ENCODE results near the gene IPP. TPM values are rescaled to one million over a fixed set of nuclear protein-coding genes. Genes with fewer than 3 reads are reported as not detected.
"Not testable (repeated sequence)": the region's sequence is repeated elsewhere in the genome, so short reads cannot be mapped to it uniquely, and the experiment has no call there.

Gene IPP
- total RNA-seq, 4 donors from 2014 or later: 12.8 to 36.4 (median 15.8) TPM

DNA sequence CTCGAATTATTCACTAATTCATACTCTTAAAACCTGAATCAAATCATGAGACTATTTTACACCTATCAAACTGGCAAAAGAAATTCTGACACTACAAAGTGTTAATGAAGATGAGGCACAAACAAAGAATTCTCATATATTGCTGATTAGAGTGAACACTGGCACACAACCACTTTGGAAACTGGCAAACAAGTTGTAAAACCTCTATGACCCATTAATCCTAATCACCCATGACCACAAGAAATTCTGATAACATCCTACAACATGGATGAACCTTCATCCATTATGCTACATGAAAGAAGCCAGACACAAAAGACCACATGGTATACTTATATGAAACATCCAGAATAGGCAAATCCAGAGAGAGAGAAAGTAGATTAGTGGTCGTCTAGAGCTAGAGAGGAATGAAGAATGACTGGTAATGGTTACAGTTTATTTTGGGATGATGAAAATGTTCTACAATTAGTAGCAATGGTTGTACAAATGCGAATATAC, 72.7 kb downstream of the IPP start:
- H3K27me3 ChIP-seq: no peaks in the 10 kb centered on the region
- WGBS, 2 donors (ENCODE audit: low coverage in 1 of 2): 61 to 65% methylated on average over 3 of the region's 3 CpGs
- TF ChIP-seq POLR2AphosphoS5 (IDR thresholded peaks at IDR 0.05): no peak
- TF ChIP-seq POLR2A (IDR thresholded peaks at IDR 0.05): no peak
- no peak for TF ChIP-seq EP300 (IDR thresholded peaks at IDR 0.05; ENCODE audit: low read depth)
- TF ChIP-seq, protein P1, sequence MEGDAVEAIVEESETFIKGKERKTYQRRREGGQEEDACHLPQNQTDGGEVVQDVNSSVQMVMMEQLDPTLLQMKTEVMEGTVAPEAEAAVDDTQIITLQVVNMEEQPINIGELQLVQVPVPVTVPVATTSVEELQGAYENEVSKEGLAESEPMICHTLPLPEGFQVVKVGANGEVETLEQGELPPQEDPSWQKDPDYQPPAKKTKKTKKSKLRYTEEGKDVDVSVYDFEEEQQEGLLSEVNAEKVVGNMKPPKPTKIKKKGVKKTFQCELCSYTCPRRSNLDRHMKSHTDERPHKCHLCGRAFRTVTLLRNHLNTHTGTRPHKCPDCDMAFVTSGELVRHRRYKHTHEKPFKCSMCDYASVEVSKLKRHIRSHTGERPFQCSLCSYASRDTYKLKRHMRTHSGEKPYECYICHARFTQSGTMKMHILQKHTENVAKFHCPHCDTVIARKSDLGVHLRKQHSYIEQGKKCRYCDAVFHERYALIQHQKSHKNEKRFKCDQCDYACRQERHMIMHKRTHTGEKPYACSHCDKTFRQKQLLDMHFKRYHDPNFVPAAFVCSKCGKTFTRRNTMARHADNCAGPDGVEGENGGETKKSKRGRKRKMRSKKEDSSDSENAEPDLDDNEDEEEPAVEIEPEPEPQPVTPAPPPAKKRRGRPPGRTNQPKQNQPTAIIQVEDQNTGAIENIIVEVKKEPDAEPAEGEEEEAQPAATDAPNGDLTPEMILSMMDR (IDR thresholded peaks at IDR 0.05): no peak
- DNase-seq: no peak
- no peaks in the 10 kb centered on the region for H3K9me3 ChIP-seq
- no peak overlapping the region for H3K27ac ChIP-seq
- H3K4me3 ChIP-seq: no peak overlapping the region
- in situ Hi-C loops (cut with MboI; ENCODE audit: low pct_ligation_motif_present in 1 of 4, low pct_unique_long_range_greater_than_20kb in 1 of 4, low sequenced_read_pairs in 3 of 4) (no loop called here), intact Hi-C loops (cut with DNase I; ENCODE audit: low total_unique reads) (no loop called here)
- H3K4me1 ChIP-seq: peaks cover 34 to 97% (median 77%) of the 10 kb centered on the region in 4 donors
- H3K36me3 ChIP-seq: no peaks in the 10 kb centered on the region

DNA sequence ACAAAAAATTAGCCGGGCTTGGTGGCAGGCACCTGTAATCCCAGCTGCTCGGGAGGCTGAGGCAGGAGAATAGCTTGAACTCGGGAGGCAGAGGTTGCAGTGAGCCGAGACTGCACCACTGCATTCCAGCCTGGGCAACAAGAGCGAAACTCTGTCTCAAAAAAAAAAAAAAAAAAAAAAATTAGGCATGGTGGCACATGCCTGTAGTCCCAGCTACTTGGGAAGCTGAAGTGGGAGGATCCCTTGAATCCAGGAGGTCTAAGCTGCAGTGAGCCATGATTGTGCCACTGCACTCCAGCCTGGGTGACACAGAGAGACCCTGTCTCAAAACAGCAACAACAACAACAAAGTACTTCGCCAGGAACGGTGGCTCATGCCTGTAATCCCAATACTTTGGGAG, 73.9 kb downstream of the IPP start:
- DNase-seq; H3K36me3 ChIP-seq; H3K27ac ChIP-seq; H3K27me3 ChIP-seq; H3K9me3 ChIP-seq; intact Hi-C loops (cut with DNase I; ENCODE audit: low total_unique reads); H3K4me3 ChIP-seq; in situ Hi-C loops (cut with MboI; ENCODE audit: low pct_ligation_motif_present in 1 of 4, low pct_unique_long_range_greater_than_20kb in 1 of 4, low sequenced_read_pairs in 3 of 4): not testable (repeated sequence)
- peaks cover 26 to 97% (median 67%) of the 10 kb centered on the region in 4 donors for H3K4me1 ChIP-seq
- 87 to 92% methylated on average over 2 to 7 of the region's 7 CpGs for WGBS, 2 donors (ENCODE audit: low coverage in 1 of 2)

DNA sequence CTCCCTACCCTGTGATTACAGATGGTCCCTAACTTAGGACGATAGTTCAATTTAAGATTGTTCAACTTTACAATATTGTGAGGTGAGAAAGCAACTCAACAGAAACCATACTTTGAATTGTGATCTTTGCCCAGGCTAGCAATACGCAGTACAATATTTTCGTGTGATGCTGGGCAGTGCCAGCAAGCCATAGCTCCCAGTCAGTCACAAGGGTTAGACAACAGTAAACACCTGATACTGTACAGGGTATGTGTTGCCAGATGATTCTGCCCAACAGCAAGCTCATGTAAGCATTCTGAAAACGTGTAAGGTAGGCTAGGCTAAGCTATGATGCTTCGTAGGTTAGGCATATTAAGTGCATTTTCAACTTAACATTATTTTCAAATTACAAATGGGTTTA, 76.0 kb downstream of the IPP start:
- Histone ChIP-seq H3K4me1 (peaks cover 32 to 97% (median 55%) of the 10 kb centered on the region in 4 donors), H3K36me3 (no peaks in the 10 kb centered on the region), H3K4me3 (no peak overlapping the region), H3K27me3 (no peaks in the 10 kb centered on the region), H3K27ac (no peak overlapping the region), H3K9me3 (no peaks in the 10 kb centered on the region)
- TF ChIP-seq POLR2A (IDR thresholded peaks at IDR 0.05) (no peak), EP300 (IDR thresholded peaks at IDR 0.05; ENCODE audit: low read depth) (no peak), POLR2AphosphoS5 (IDR thresholded peaks at IDR 0.05) (no peak)
- TF ChIP-seq, protein P1 (IDR thresholded peaks at IDR 0.05): no peak
- intact Hi-C loops (cut with DNase I; ENCODE audit: low total_unique reads): no loop called here
- DNase-seq: no peak
- 57 to 60% methylated on average over 1 to 5 of the region's 5 CpGs for WGBS, 2 donors (ENCODE audit: low coverage in 1 of 2)
- in situ Hi-C loops (cut with MboI; ENCODE audit: low pct_ligation_motif_present in 1 of 4, low pct_unique_long_range_greater_than_20kb in 1 of 4, low sequenced_read_pairs in 3 of 4): no loop called here

DNA sequence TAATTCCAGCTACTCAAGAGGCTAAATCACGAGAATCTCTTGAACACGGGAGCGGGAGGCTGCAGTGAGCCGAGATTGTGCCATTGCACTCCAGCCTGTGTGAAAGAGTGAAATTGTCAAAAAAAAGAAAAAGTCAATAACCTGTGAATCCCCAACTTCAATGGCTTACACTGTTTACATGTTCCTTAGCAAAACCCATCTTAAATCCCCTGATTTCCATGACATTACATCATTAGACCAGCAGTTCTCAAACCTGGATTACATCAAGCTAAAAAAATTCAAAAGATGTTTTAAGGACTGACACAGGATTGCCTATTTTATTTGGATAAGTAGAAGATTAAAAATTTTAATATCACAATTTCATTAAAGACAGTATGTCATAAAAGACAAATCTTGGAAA, 76.5 kb downstream of the IPP start:
- Histone ChIP-seq H3K36me3 (no peaks in the 10 kb centered on the region), H3K9me3 (no peaks in the 10 kb centered on the region), H3K27me3 (no peaks in the 10 kb centered on the region), H3K4me1 (peaks cover 31 to 97% (median 54%) of the 10 kb centered on the region in 4 donors), H3K4me3 (no peak overlapping the region), H3K27ac (no peak overlapping the region)
- intact Hi-C loops (cut with DNase I; ENCODE audit: low total_unique reads): no loop called here
- in situ Hi-C loops (cut with MboI; ENCODE audit: low pct_ligation_motif_present in 1 of 4, low pct_unique_long_range_greater_than_20kb in 1 of 4, low sequenced_read_pairs in 3 of 4): no loop called here
- 94 to 96% methylated on average over 4 of the region's 4 CpGs for WGBS, 2 donors (ENCODE audit: low coverage in 1 of 2)
- DNase-seq: no peak
- TF ChIP-seq POLR2A (IDR thresholded peaks at IDR 0.05): no peak
- TF ChIP-seq, protein P1 (IDR thresholded peaks at IDR 0.05): no peak
- no peak for TF ChIP-seq EP300 (IDR thresholded peaks at IDR 0.05; ENCODE audit: low read depth)
- TF ChIP-seq POLR2AphosphoS5 (IDR thresholded peaks at IDR 0.05): no peak
